K562 (cell line): ENCODE measurements around the gene RAP1GDS1. TPM values are rescaled to one million over a fixed set of nuclear protein-coding genes. Genes with fewer than 3 reads are reported as not detected.

Experiments used
- ATAC-seq: fragments of 200-7000 bp; cut with Tn5 transposase; 3 replicates; pipeline ENCODE4 v1.9.1; 2020; ENCODE audit warnings: moderate library complexity
- BruUV-seq: library from RNA; stranded (reverse); fragments of 400-500 nt; replicated peaks from 2 replicates; lab custom pipeline; 2021; lab: Mats Ljungman, UMichigan
- CTCF ChIA-PET: fragments of 300-600 bp; formaldehyde crosslinking; extraction: SDS; loops from one replicate; lab custom pipeline; 2021; ENCODE audit warnings: low intra/inter-chr PET ratio; lab: Yijun Ruan, JAX
- POLR2A ChIA-PET: fragments of 300-600, 350-650 bp; sonication (Branson Sonifier 250); formaldehyde crosslinking; extraction: SDS; loops from one replicate; lab custom pipeline; 2021; ENCODE audit warnings: antibody characterized with exemption, inconsistent platforms; lab: Yijun Ruan, JAX
- DNase-seq, 4 experiments: peaks; one replicate each; pipeline versions ENCODE4 v3.0.0 to v3.0.0-alpha.2; 2011 to 2018; ENCODE audit warnings: low spot score in 3 of 4, mixed read lengths in 3 of 4; ENCODE audit errors: extremely low read depth in 1 of 4
- FAIRE-seq: peaks from 2 replicates; lab custom pipeline; 2011; peaks lifted over from hg19 to GRCh38; lab: Jason Lieb, UNC
- H2AFZ ChIP-seq: 2 replicates; pipeline ENCODE4 v1.6.0; 2011; ENCODE audit warnings: low read depth, low read length, control low read depth, inconsistent platforms
- H3K27ac ChIP-seq: fragments of 200-600 bp; 3 replicates; pipeline ENCODE4 v1.8.0; 2011; ENCODE audit warnings: low read depth, mild to moderate bottlenecking, control low read depth, inconsistent platforms, low read length, moderate library complexity, mixed read lengths; ENCODE audit errors: extremely low read depth
- H3K27me3 ChIP-seq, 2 experiments: fragments of 300-600 bp in 1 of 2; 2 replicates in 1 of 2; 3 replicates in 1 of 2; pipeline versions ENCODE4 v1.6.0 to v1.8.0; 2011; ENCODE audit warnings: inconsistent platforms in 2 of 2, low read length in 2 of 2, mild to moderate bottlenecking in 1 of 2, mixed read lengths in 1 of 2, moderate library complexity in 1 of 2; ENCODE audit not compliant: control insufficient read depth in 2 of 2, insufficient read depth in 2 of 2
- H3K36me3 ChIP-seq: fragments of 300-600 bp; 3 replicates; pipeline ENCODE4 v1.8.0; 2011; ENCODE audit warnings: mild to moderate bottlenecking, low read length, inconsistent platforms; ENCODE audit not compliant: control insufficient read depth, insufficient read depth
- H3K4me1 ChIP-seq, 2 experiments: fragments of 200-600 bp in 1 of 2; replicated peaks in 1 of 2; 2 replicates in 1 of 2; 3 replicates in 1 of 2; pipeline versions ENCODE4 v1.5.1 to v1.8.0; 2011; ENCODE audit warnings: inconsistent platforms in 2 of 2, low read length in 2 of 2, mild to moderate bottlenecking in 1 of 2, mixed read lengths in 1 of 2, moderate library complexity in 1 of 2; ENCODE audit not compliant: control insufficient read depth in 2 of 2, insufficient read depth in 2 of 2
- H3K4me2 ChIP-seq: 2 replicates; pipeline ENCODE4 v1.6.1; 2011; ENCODE audit warnings: low read length, control low read depth, inconsistent platforms, mixed read lengths; ENCODE audit not compliant: insufficient read depth
- H3K4me3 ChIP-seq: fragments of 200-600 bp; sonication (generic), shearing (Covaris generic); 2 replicates; pipeline ENCODE4 v1.5.1; 2016; ENCODE audit warnings: control low read depth, inconsistent platforms
- H3K79me2 ChIP-seq: fragments of 200-600 bp; 3 replicates; pipeline ENCODE4 v1.8.0; 2011; ENCODE audit warnings: low read length, inconsistent platforms; ENCODE audit not compliant: control insufficient read depth, insufficient read depth
- H3K9ac ChIP-seq, 2 experiments: 2 replicates each; pipeline versions ENCODE4 v1.6.0 to v1.6.1; 2011; ENCODE audit warnings: low read depth in 2 of 2, low read length in 2 of 2, control low read depth in 1 of 2, inconsistent platforms in 1 of 2, mild to moderate bottlenecking in 1 of 2, mixed read lengths in 1 of 2; ENCODE audit not compliant: insufficient read depth in 1 of 2
- H3K9me1 ChIP-seq: one replicate; pipeline ENCODE4 v1.6.0; 2011; ENCODE audit warnings: inconsistent platforms, mild to moderate bottlenecking, low read length, moderate library complexity; ENCODE audit not compliant: control insufficient read depth, insufficient read depth
- H3K9me3 ChIP-seq: replicated peaks from 2 replicates; pipeline ENCODE4 v1.5.1; 2011; ENCODE audit warnings: low read depth, low read length, inconsistent platforms; ENCODE audit not compliant: control insufficient read depth, insufficient read depth
- H4K20me1 ChIP-seq: replicated peaks from 2 replicates; pipeline ENCODE4 v1.6.1; 2011; ENCODE audit warnings: low read length, inconsistent platforms, mixed read lengths; ENCODE audit not compliant: control insufficient read depth, insufficient read depth
- BCLAF1 ChIP-seq, 2 experiments: fragments of 450-650 bp in 1 of 2; IDR thresholded peaks; 2 replicates each; pipeline ENCODE4 v1.6.1; 2011 to 2017; ENCODE audit warnings: low read depth in 2 of 2, antibody characterized with exemption in 1 of 2, borderline replicate concordance in 1 of 2, low read length in 1 of 2, mild to moderate bottlenecking in 1 of 2, mixed read lengths in 1 of 2; ENCODE audit not compliant: control insufficient read depth in 1 of 2
- BCOR ChIP-seq: fragments of 450-650 bp; IDR thresholded peaks from 2 replicates; pipeline ENCODE4 v1.6.1; 2016
- BMI1 ChIP-seq: fragments of 150-350 bp; IDR thresholded peaks from 2 replicates; pipeline ENCODE4 v1.6.1; 2014; ENCODE audit warnings: low read length
- BRD9 ChIP-seq: fragments of 450-650 bp; IDR thresholded peaks from 2 replicates; pipeline ENCODE4 v1.6.1; 2018; ENCODE audit warnings: low read depth; ENCODE audit not compliant: partially characterized antibody
- CCAR2 ChIP-seq: fragments of 200-400 bp; formaldehyde crosslinking; IDR thresholded peaks from 2 replicates; pipeline ENCODE4 v1.6.1; 2017; ENCODE audit warnings: mild to moderate bottlenecking, low read depth, low read length
- CREB3L1 ChIP-seq: fragments of 450-650 bp; IDR thresholded peaks from 2 replicates; pipeline ENCODE4 v1.6.1; 2014; ENCODE audit warnings: low read depth, mild to moderate bottlenecking, moderate library complexity, borderline replicate concordance
- KLF13 ChIP-seq: fragments of 450-650 bp; IDR thresholded peaks from 2 replicates; pipeline ENCODE4 v1.6.1; 2016; ENCODE audit warnings: missing genetic modification characterization, low read depth, mild to moderate bottlenecking, missing compliant biosample characterization, moderate library complexity, borderline replicate concordance
- MYBL2 ChIP-seq, 2 experiments: fragments of 450-650 bp in 1 of 2; sonication (generic) in 1 of 2; formaldehyde crosslinking in 1 of 2; IDR thresholded peaks; 2 replicates each; pipeline versions ENCODE4 v1.6.1 to v1.8.1; 2017 to 2022; ENCODE audit warnings: borderline replicate concordance in 1 of 2, inconsistent platforms in 1 of 2, low read depth in 1 of 2, mild to moderate bottlenecking in 1 of 2, missing genetic modification reagents in 1 of 2, moderate library complexity in 1 of 2
- NR1H2 ChIP-seq: sonication (generic); formaldehyde crosslinking; IDR thresholded peaks from 2 replicates; pipeline ENCODE4 v1.4.0; 2020; ENCODE audit warnings: mild to moderate bottlenecking, missing genetic modification reagents
- POLR2AphosphoS2 ChIP-seq: IDR thresholded peaks from 2 replicates; pipeline ENCODE4 v1.6.1; 2012; ENCODE audit warnings: low read length, improper control_type of control experiment
- SAFB2 ChIP-seq: fragments of 200-400 bp; formaldehyde crosslinking; IDR thresholded peaks from 2 replicates; pipeline ENCODE4 v1.6.1; 2018; ENCODE audit warnings: borderline replicate concordance, low read length, low read depth, moderate library complexity; ENCODE audit not compliant: severe bottlenecking
- THAP7 ChIP-seq: fragments of 250-450 bp; sonication (Bioruptor Pico); IDR thresholded peaks from 2 replicates; pipeline ENCODE4 v1.5.0; 2021
- ZNF124 ChIP-seq: sonication (generic); formaldehyde crosslinking; IDR thresholded peaks from 2 replicates; pipeline ENCODE4 v1.8.1; 2022; ENCODE audit warnings: missing genetic modification reagents
- ZNF175 ChIP-seq: fragments of 200-800 bp; sonication (Bioruptor generic); IDR thresholded peaks from 2 replicates; pipeline ENCODE4 v1.6.1; 2016; ENCODE audit warnings: low read depth, mild to moderate bottlenecking, missing genetic modification characterization, missing compliant biosample characterization
- in situ Hi-C: fragments of 300-500 bp; cut with MboI; formaldehyde crosslinking; loops from 4 replicates; pipeline ENCODE4 v1.15.0; 2018; ENCODE audit warnings: inconsistent platforms, mixed read lengths
- intact Hi-C: fragments of 100-400 bp; cut with micrococcal nuclease; formaldehyde crosslinking; loops from 2 replicates; pipeline ENCODE4 v1.14.2; 2022
- polyA plus RNA-seq, 8 experiments: library from polyadenylated mRNA; depleted of rRNA in 4 of 8; stranded (reverse) in 5 of 8; unstranded in 3 of 8; fragments of >200 nt; fragmentation: Nextera tagmentation in 2 of 8; fragmentation: Illumina TruSeq in 1 of 8; extraction: Ambion mirVana in 2 of 8; extraction: Trizol in 1 of 8; gene quantifications; 2 replicates each; pipeline versions ENCODE4 v1.2.1 to v1.2.3, GENCODE V29; 2011 to 2014; ENCODE audit warnings: inconsistent platforms in 1 of 8, missing spikeins in 1 of 8
- total RNA-seq, 7 experiments: library from RNA; depleted of rRNA in 6 of 7; stranded (reverse); fragments of >200 nt in 6 of 7; fragmentation: Illumina TruSeq in 2 of 7; extraction: Trizol in 2 of 7; gene quantifications; 2 replicates each; pipeline versions ENCODE4 v1.2.1 to v1.2.3, GENCODE V29; 2011 to 2021; ENCODE audit warnings: low replicate concordance in 1 of 7

The RAP1GDS1 gene
- total and polyA plus RNA-seq, 9 of the 15 experiments (the other 6 are each of a cell fraction or from before 2014, with no cell fraction given), result 27.2 to 55.6 (median 31.5) TPM

DNA sequence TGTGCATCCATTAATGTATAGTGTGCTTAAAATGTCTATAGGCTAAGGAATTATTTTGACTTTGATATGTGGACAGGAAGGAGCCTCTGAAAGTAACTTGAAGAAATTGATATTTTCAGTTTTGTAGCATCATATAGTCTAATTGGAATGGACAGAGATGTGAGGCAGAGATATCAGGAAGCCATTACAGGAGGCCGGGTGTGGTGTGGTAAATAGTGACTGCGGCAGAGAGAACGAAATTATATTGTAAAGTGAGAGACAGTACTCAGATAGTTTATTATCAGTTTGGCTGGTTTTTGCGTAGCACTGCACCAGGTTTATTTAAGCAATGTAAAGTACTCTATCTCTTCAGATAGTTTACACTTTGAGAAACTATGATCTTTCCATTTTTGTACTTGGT lies 98.5 kb downstream of the RAP1GDS1 start (continued):
- TF ChIP-seq BCLAF1 (IDR thresholded peaks at IDR 0.05; ENCODE audit: borderline replicate concordance in 1 of 2, control insufficient read depth in 1 of 2, low read depth in 2 of 2, low read length in 1 of 2), result no peak
- TF ChIP-seq BRD9, result no peak
- no peak for TF ChIP-seq KLF13
- no peak for TF ChIP-seq BCOR
- TF ChIP-seq ZNF124, result no peak
- TF ChIP-seq POLR2AphosphoS2, result no peak

GRCh38 chr4:98363431-98363830 lies 102.2 kb downstream of the RAP1GDS1 start:
- POLR2A ChIA-PET, result no interaction called here
- intact Hi-C loops, result no loop called here
- H3K9me3 ChIP-seq, result no peaks in the 10 kb centered on the region
- TF ChIP-seq NR1H2 (CRISPR knock-in tag), result no peak
- TF ChIP-seq SAFB2, result no peak
- no peak for TF ChIP-seq CCAR2
- no peak for TF ChIP-seq THAP7 (CRISPR knock-in tag)
- no peak for TF ChIP-seq CREB3L1
- TF ChIP-seq BMI1, result no peak
- TF ChIP-seq ZNF175 (CRISPR knock-in tag), result no peak
- TF ChIP-seq MYBL2 (IDR thresholded peaks at IDR 0.05; ENCODE audit: low read depth), result no peak
- TF ChIP-seq MYBL2 (CRISPR knock-in tag; IDR thresholded peaks at IDR 0.05; ENCODE audit: borderline replicate concordance), result no peak
- TF ChIP-seq, all 486 proteins: peak for 0
- no peak overlapping the region for H2AFZ ChIP-seq
- H3K9ac ChIP-seq, result no peak overlapping the region
- DNase-seq (no peak), ATAC-seq (no peak), FAIRE-seq (no peak)
- CTCF ChIA-PET, result no interaction called here
- H3K9me1 ChIP-seq, result no peaks in the 10 kb centered on the region
- H3K4me3 ChIP-seq, result no peak overlapping the region
- H3K27me3 ChIP-seq, result no peaks in the 10 kb centered on the region
- peaks cover 3% of the 10 kb centered on the region; the same call in 1 of the 3 replicates for H3K36me3 ChIP-seq
- no peak overlapping the region for H3K4me2 ChIP-seq
- H3K27ac ChIP-seq, result no peak overlapping the region
- no peaks in the 10 kb centered on the region for H3K4me1 ChIP-seq
- in situ Hi-C loops, result no loop called here
- no peaks in the 10 kb centered on the region for H3K79me2 ChIP-seq
- no TSS peak for BruUV-seq
- no peaks in the 10 kb centered on the region for H4K20me1 ChIP-seq
